ENCODE measurements around the gene NMNAT2. TPM values are rescaled to one million over a fixed set of nuclear protein-coding genes. Genes with fewer than 3 reads are reported as not detected.

Gene NMNAT2
- total RNA-seq, 1 experiment from 2014 or later, result 11.4 TPM

DNA sequence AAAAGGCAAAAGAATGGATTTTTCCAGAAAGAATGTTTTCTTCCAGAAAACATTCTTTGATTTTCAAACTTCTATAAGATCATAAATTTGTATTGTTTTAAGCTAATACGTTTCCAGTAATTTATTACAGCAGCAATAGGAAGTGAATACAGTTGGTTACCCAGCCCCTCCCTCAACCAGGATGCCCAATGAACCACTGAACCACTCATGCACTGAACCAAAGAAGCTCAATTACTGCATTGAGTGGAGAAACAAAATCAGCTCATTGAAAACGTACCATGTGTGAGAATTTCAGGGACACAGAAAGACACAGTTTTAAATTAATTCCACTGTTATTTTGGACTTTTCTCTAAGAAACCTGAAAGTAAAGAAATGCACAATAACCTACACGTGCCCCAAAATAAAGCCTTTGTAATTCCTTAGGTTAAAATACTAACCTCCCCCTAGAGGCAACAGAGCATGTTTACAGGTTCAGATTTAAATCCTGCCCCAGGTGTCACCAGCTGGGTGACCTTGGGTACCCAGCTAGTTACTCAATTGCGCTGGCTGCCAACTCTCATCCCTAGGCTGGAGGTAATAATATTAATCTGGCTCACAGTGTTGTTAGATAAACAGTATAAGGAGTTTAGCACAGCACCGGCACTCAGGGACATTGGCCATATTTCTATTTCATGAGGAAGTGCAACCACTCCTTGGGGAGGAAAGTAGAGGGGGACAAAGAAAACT lies 111.7 kb downstream of the NMNAT2 start:
- no peaks in the 10 kb centered on the region for H3K23me2 ChIP-seq (ENCODE audit: insufficient read length, low read depth, low read length, poor library complexity, severe bottlenecking)
- no peak overlapping the region for H4K8ac ChIP-seq (replicated peaks; ENCODE audit: insufficient read length, low read depth, low read length)
- no peaks in the 10 kb centered on the region for H4K20me1 ChIP-seq (ENCODE audit: control insufficient read depth, insufficient read depth, insufficient read length)
- no peaks in the 10 kb centered on the region for H3K27me3 ChIP-seq (ENCODE audit: insufficient read depth, low read length)
- H3T11ph ChIP-seq (ENCODE audit: low read length), result no peak overlapping the region
- H3K4me2 ChIP-seq (ENCODE audit: insufficient read depth, insufficient read length, low read length), result no peak overlapping the region
- TF ChIP-seq CTCF (conservative IDR thresholded peaks at IDR 0.05), result peak; percentile 72
- DNase-seq, result no peak
- no peak overlapping the region for H2AK5ac ChIP-seq (ENCODE audit: insufficient read length, low read length)
- no peak overlapping the region for H2AFZ ChIP-seq (ENCODE audit: low read length)
- peaks cover under 1% of the 10 kb centered on the region; the same call in 1 of the 2 replicates for H3K27me3 Mint-ChIP-seq (ENCODE audit: low read depth)
- H2BK5ac ChIP-seq (ENCODE audit: insufficient read length, low read length), result no peak overlapping the region
- H3K27ac Mint-ChIP-seq, result 0 out of 7 replicates have a peak overlapping the region, but pooled peaks of 1 of the 3 experiments have one; percentile 10
- no peak overlapping the region for H3K18ac ChIP-seq (ENCODE audit: insufficient read length, low read depth, low read length)
- no peaks in the 10 kb centered on the region for H3K9me3 ChIP-seq (ENCODE audit: control insufficient read depth, low read depth, low read length)
- no peak overlapping the region for H2BK20ac ChIP-seq (ENCODE audit: low read depth, low read length, poor library complexity, severe bottlenecking)
- no CpG with 5 or more reads among the region's 5 CpGs for WGBS (ENCODE audit: extremely low coverage, insufficient read length, low lambda C conversion rate)
- H4K91ac ChIP-seq (ENCODE audit: insufficient read length, low read depth, low read length), result no peak overlapping the region
- H4K5ac ChIP-seq (ENCODE audit: insufficient read length, low read depth, low read length), result no peak overlapping the region
- no peaks in the 10 kb centered on the region for H3K79me1 ChIP-seq (ENCODE audit: insufficient read depth, low read depth, low read length, poor library complexity, severe bottlenecking)
- no peak overlapping the region for H3K56ac ChIP-seq (ENCODE audit: insufficient read length, low read depth, low read length)
- no peak overlapping the region for H3K23ac ChIP-seq (ENCODE audit: insufficient read length, low read depth, low read length)
- H3K79me2 ChIP-seq (ENCODE audit: insufficient read depth, low read length), result no peaks in the 10 kb centered on the region
- no peak overlapping the region for H3K14ac ChIP-seq (ENCODE audit: insufficient read depth, low read length)
- H2BK15ac ChIP-seq (ENCODE audit: low read depth, low read length), result no peak overlapping the region
- H3K4ac ChIP-seq (ENCODE audit: low read depth, low read length), result no peak overlapping the region
- peaks cover 14% of the 10 kb centered on the region; the same call in 1 of the 2 replicates for H3K4me1 ChIP-seq (ENCODE audit: insufficient read depth, low read length)
- no peak overlapping the region for H2BK120ac ChIP-seq (ENCODE audit: low read depth, low read length, poor library complexity, severe bottlenecking)
- no peaks in the 10 kb centered on the region; a peak in 1 of 5 replicates for H3K9me3 Mint-ChIP-seq
- H3K9ac ChIP-seq (ENCODE audit: extremely low read depth, insufficient read length, low read length), result no peak overlapping the region
- no peak overlapping the region for H2BK12ac ChIP-seq (ENCODE audit: insufficient read length, low read depth, low read length)
- no peak overlapping the region for H3K27ac ChIP-seq (ENCODE audit: insufficient read length, low read depth, low read length)
- peaks cover 34 to 44% of the 10 kb centered on the region in 2 experiments for H3K4me1 Mint-ChIP-seq
- no peak overlapping the region for H3K4me3 Mint-ChIP-seq
- no peaks in the 10 kb centered on the region for H3K36me3 Mint-ChIP-seq (ENCODE audit: insufficient read depth in 1 of 3, low read depth in 3 of 3)
